C4-2B (cell line): ENCODE measurements around the gene DLX1.

Source experiments
- CTCF ChIP-seq: fragments of 450-650 bp; conservative IDR thresholded peaks from 2 replicates; pipeline ENCODE4 v1.5.1; 2017; ENCODE audit warnings: mild to moderate bottlenecking
- ZFX ChIP-seq: fragments of 450-650 bp; IDR thresholded peaks from 2 replicates; pipeline ENCODE4 v1.6.1; 2017

- TF ChIP-seq CTCF (no peak), ZFX (no peak)
Observed at GRCh38 chr2:172080641-172081220, 4.6 kb upstream of the DLX1 start.
